Liver (tissue), 9 donors: Measurements from ENCODE around the gene LSM5. TPM values are rescaled to one million over a fixed set of nuclear protein-coding genes. Genes with fewer than 3 reads are reported as not detected.
"Not testable (repeated sequence)": the region's sequence is repeated elsewhere in the genome, so short reads cannot be mapped to it uniquely, and the experiment has no call there.

Experiments
- DNase-seq: peaks from one replicate; pipeline ENCODE4 v3.0.0-alpha.2; 2017; ENCODE audit warnings: low spot score
- H3K27ac ChIP-seq, 2 donors: one replicate each; pipeline ENCODE4 v1.7.0; 2013; ENCODE audit warnings: inconsistent platforms in 2 of 2, low read length in 2 of 2, control low read depth in 1 of 2, low read depth in 1 of 2, mild to moderate bottlenecking in 1 of 2
- H3K27me3 ChIP-seq, 4 donors: one replicate each; pipeline versions ENCODE4 v1.6.1 to v1.7.0; 2013; ENCODE audit warnings: low read length in 3 of 4, inconsistent platforms in 1 of 4, mild to moderate bottlenecking in 1 of 4, moderate library complexity in 1 of 4; ENCODE audit not compliant: control insufficient read depth in 4 of 4, insufficient read depth in 4 of 4
- H3K36me3 ChIP-seq, 4 donors: one replicate each; pipeline versions ENCODE4 v1.6.1 to v1.7.0; 2013; ENCODE audit warnings: low read length in 3 of 4, mild to moderate bottlenecking in 3 of 4, low read depth in 1 of 4, moderate library complexity in 1 of 4; ENCODE audit not compliant: control insufficient read depth in 4 of 4, insufficient read depth in 3 of 4
- H3K4me1 ChIP-seq, 4 donors: one replicate each; pipeline versions ENCODE4 v1.6.1 to v1.7.0; 2013; ENCODE audit warnings: low read length in 3 of 4, mild to moderate bottlenecking in 3 of 4, moderate library complexity in 1 of 4; ENCODE audit not compliant: control insufficient read depth in 4 of 4, insufficient read depth in 4 of 4
- H3K4me3 ChIP-seq, 3 donors: one replicate each; pipeline versions ENCODE4 v1.6.1 to v1.7.0; 2013; ENCODE audit warnings: low read length in 3 of 3, control low read depth in 1 of 3, low read depth in 1 of 3, mild to moderate bottlenecking in 1 of 3
- H3K9ac ChIP-seq, 2 donors: one replicate each; pipeline ENCODE4 v1.7.0; 2013; ENCODE audit warnings: low read length in 2 of 2, mild to moderate bottlenecking in 2 of 2, moderate library complexity in 2 of 2, control low read depth in 1 of 2, low read depth in 1 of 2
- H3K9me3 ChIP-seq, 4 donors: one replicate each; pipeline versions ENCODE4 v1.6.1 to v1.7.0; 2013; ENCODE audit warnings: low read length in 3 of 4; ENCODE audit not compliant: control insufficient read depth in 4 of 4
- CTCF ChIP-seq: fragments of 150-350 bp; IDR thresholded peaks from 2 replicates; pipeline ENCODE4 v1.5.1; 2017; ENCODE audit warnings: improper control_type of control experiment, low read depth, low read length; ENCODE audit not compliant: missing input control
- FOXA2 ChIP-seq: IDR thresholded peaks from 2 replicates; pipeline ENCODE4 v1.6.1; 2016; ENCODE audit warnings: antibody characterized with exemption
- HNF4A ChIP-seq, 2 donors: conservative IDR thresholded peaks; 2 replicates each; pipeline ENCODE4 v1.6.1; 2016; ENCODE audit warnings: antibody characterized with exemption in 2 of 2, mild to moderate bottlenecking in 2 of 2
- MAX ChIP-seq: IDR thresholded peaks from 2 replicates; pipeline ENCODE4 v1.6.1; 2016; ENCODE audit warnings: antibody characterized with exemption
- NR2F2 ChIP-seq: IDR thresholded peaks from 2 replicates; pipeline ENCODE4 v1.6.1; 2016; ENCODE audit warnings: antibody characterized with exemption
- REST ChIP-seq: IDR thresholded peaks from 2 replicates; pipeline ENCODE4 v1.6.1; 2016; ENCODE audit warnings: antibody characterized with exemption, mild to moderate bottlenecking
- SP1 ChIP-seq: IDR thresholded peaks from 2 replicates; pipeline ENCODE4 v1.6.1; 2018; ENCODE audit warnings: antibody characterized with exemption, mild to moderate bottlenecking
- YY1 ChIP-seq: IDR thresholded peaks from 2 replicates; pipeline ENCODE4 v1.6.1; 2016; ENCODE audit warnings: antibody characterized with exemption, mild to moderate bottlenecking
- ZBTB33 ChIP-seq: IDR thresholded peaks from 2 replicates; pipeline ENCODE4 v1.6.1; 2016; ENCODE audit warnings: antibody characterized with exemption
- WGBS: extraction: QIAGEN DNeasy Blood & Tissue Kit; methylation state at CpG from one replicate; pipeline ENCODE4 v1.1.7; 2013; 5-methylcytosine and 5-hydroxymethylcytosine counted together
- polyA plus RNA-seq, 2 donors: library from polyadenylated mRNA; stranded (reverse) in 1 of 2; unstranded in 1 of 2; fragments of 200-250 nt in 1 of 2; fragments of >200 nt in 1 of 2; fragmentation: Nextera tagmentation in 1 of 2; extraction: Ambion mirVana in 1 of 2; gene quantifications; one replicate each; pipeline versions ENCODE4 v1.2.1 to v1.2.3, GENCODE V29; 2013 to 2015
- total RNA-seq, 2 donors: library from RNA; depleted of rRNA; stranded (reverse); fragments of >200 nt; gene quantifications; one replicate each; pipeline ENCODE4 v1.2.3, GENCODE V29; 2014
- donor health status: healthy.
- donor health status: healthy.
- donor health status: healthy.
- donor health status: healthy.
- donor health status: healthy.

LSM5 gene
- total and polyA plus RNA-seq, 4 donors: 6.0 to 74.1 (median 25.8) TPM

- Histone ChIP-seq H3K27me3 (no peaks in the 10 kb centered on the region), H3K36me3 (no peaks in the 10 kb centered on the region), H3K9me3 (no peaks in the 10 kb centered on the region), H3K9ac (no peak overlapping the region), H3K4me3 (no peak overlapping the region), H3K4me1 (no peaks in the 10 kb centered on the region), H3K27ac (no peak overlapping the region)
- WGBS: 73% methylated on average over 5 of the region's 5 CpGs
- TF ChIP-seq FOXA2 (no peak), NR2F2 (no peak), ZBTB33 (no peak), REST (no peak), MAX (no peak), YY1 (no peak)
- no peak for DNase-seq
Observed at GRCh38 chr7:32470871-32471270, 19.3 kb downstream of the LSM5 start.

- not testable (repeated sequence) for H3K4me3 ChIP-seq, H3K27me3 ChIP-seq, H3K27ac ChIP-seq, H3K36me3 ChIP-seq, DNase-seq, H3K9ac ChIP-seq, H3K9me3 ChIP-seq, H3K4me1 ChIP-seq
- WGBS: no CpG with 5 or more reads among the region's 2 CpGs
Observed at GRCh38 chr7:32470004-32470403, 20.2 kb downstream of the LSM5 start.

- not testable (repeated sequence) for H3K36me3 ChIP-seq, H3K9ac ChIP-seq, H3K4me3 ChIP-seq, DNase-seq, H3K27me3 ChIP-seq, H3K9me3 ChIP-seq, H3K27ac ChIP-seq, H3K4me1 ChIP-seq
- WGBS: 71% methylated on average over 20 of the region's 30 CpGs
Observed at GRCh38 chr7:32464641-32465416, 25.4 kb downstream of the LSM5 start.

- WGBS: 88% methylated on average over 1 of the region's 1 CpG
- TF ChIP-seq CTCF: no peak
- TF ChIP-seq NR2F2: no peak
- no peak for TF ChIP-seq SP1
- no peak for TF ChIP-seq HNF4A (conservative IDR thresholded peaks at IDR 0.05)
- no peaks in the 10 kb centered on the region for H3K9me3 ChIP-seq
Observed at GRCh38 chr7:32462977-32463376, 27.2 kb downstream of the LSM5 start.

More at GRCh38 chr7:32462977-32463376, 27.2 kb downstream of the LSM5 start:
- no peak overlapping the region for H3K4me3 ChIP-seq
- no peak overlapping the region for H3K27ac ChIP-seq
- no peak overlapping the region for H3K9ac ChIP-seq
- no peaks in the 10 kb centered on the region for H3K27me3 ChIP-seq
- no peaks in the 10 kb centered on the region for H3K4me1 ChIP-seq
- no peak for DNase-seq
- H3K36me3 ChIP-seq: no peaks in the 10 kb centered on the region
